ENCODE data around the gene CATSPERE. TPM values are rescaled to one million over a fixed set of nuclear protein-coding genes. Genes with fewer than 3 reads are reported as not detected.

The CATSPERE gene, protein sequence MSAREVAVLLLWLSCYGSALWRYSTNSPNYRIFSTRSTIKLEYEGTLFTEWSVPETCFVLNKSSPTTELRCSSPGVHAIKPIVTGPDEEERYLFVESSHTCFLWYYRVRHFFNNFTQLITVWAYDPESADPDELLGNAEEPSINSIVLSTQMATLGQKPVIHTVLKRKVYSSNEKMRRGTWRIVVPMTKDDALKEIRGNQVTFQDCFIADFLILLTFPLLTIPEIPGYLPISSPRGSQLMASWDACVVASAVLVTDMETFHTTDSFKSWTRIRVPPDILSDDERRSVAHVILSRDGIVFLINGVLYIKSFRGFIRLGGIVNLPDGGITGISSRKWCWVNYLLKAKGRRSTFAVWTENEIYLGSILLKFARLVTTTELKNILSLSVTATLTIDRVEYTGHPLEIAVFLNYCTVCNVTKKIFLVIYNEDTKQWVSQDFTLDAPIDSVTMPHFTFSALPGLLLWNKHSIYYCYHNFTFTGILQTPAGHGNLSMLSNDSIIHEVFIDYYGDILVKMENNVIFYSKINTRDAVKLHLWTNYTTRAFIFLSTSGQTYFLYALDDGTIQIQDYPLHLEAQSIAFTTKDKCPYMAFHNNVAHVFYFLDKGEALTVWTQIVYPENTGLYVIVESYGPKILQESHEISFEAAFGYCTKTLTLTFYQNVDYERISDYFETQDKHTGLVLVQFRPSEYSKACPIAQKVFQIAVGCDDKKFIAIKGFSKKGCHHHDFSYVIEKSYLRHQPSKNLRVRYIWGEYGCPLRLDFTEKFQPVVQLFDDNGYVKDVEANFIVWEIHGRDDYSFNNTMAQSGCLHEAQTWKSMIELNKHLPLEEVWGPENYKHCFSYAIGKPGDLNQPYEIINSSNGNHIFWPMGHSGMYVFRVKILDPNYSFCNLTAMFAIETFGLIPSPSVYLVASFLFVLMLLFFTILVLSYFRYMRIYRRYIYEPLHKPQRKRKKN
- 0.39 and 0.89 TPM in 2 replicates for total RNA-seq

DNA sequence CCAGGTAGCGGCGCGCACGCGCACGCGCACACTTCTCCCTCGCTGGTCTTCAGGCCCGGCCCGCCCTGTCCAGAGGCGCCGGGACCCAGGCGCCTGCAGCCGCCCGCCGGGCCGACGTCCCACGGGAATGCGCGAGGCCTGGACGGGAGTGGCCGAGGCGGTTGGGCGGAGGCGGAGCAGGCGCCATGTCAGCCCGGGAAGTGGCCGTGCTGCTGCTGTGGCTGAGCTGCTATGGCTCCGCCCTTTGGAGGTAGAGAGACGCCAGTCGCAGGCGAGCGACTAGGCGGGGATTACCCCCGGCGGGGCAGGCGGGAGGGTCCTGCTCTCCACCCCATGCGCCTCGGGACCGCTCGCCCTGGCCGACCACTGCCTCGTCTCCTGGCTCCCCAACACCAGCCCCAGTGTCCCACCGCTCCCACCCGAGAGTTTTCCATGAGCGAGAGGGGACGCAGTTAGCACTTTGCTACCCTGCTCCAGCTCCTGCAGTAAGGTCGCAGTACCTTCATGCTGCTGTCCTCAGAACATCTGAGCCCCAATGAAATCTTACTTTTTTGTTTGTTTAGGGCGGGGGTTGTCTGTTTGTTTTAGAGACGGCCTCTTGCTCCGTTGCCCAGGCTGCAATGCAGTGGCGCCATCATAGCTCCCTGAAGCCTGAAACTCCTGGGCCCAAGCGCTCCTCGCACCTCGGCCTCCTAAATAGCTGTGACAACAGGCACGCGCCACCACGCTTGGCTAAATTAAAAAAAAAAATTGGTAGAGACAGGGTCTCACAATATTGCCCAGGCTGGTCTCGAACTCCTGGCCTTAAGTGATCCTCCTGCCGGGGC, at the start of gene CATSPERE:
CATSPERE (plus strand) TSS at position 29 of the 827 bp plus-strand sequence; CDS start at position 186, 157 bp downstream.
- peak; percentile 74 to 92 for DNase-seq (ENCODE audit: low read depth in 2 of 2)

GRCh38 chr1:244412176-244412575, 48.9 kb upstream of the CATSPERE start:
- no peak for DNase-seq (ENCODE audit: low read depth in 2 of 2)

DNA sequence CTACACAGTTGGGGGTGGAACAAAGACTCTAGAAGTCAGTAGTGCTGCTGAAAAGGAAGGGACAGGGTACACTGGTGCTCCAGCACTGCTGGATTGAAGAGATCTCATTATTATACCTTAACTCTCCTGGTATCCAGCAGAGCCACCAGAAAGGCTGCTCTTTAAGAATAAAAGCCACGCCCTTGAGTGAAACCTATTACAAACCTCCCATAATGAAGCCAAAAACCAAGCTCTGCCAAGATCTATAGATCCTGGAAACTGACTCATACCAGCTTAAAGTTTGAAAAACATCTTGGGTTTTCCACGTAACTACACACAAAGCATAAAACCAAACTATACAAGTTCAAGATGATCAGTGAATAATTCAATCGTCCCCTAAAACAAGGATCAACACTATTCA, 47.3 kb upstream of the CATSPERE start:
- DNase-seq (ENCODE audit: low read depth in 2 of 2), result no peak

- peak in 1 of 2 donors; percentile 67 for DNase-seq (ENCODE audit: low read depth in 2 of 2)
Measured at GRCh38 chr1:244414543-244414942, 46.5 kb upstream of the CATSPERE start.

DNA sequence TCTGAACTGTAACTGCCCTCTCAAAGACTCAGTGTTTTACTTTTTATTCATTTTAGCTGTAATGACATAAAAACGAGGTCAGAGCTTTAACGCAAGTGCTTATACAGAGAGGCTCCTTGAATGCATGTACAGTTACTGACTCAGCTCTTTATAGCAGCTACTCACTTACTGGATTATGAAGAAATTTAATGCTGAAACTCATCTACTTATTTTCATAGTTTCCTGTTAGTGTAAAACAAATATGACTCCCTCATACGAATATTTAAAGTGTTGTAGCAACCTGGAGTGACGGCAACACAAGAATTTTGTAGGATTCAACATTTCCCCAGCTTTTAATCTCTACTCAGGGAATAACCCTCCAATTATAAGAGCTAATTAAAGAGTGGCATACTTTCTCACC, 42.0 kb upstream of the CATSPERE start:
- no peak for DNase-seq (ENCODE audit: low read depth in 2 of 2)

DNA sequence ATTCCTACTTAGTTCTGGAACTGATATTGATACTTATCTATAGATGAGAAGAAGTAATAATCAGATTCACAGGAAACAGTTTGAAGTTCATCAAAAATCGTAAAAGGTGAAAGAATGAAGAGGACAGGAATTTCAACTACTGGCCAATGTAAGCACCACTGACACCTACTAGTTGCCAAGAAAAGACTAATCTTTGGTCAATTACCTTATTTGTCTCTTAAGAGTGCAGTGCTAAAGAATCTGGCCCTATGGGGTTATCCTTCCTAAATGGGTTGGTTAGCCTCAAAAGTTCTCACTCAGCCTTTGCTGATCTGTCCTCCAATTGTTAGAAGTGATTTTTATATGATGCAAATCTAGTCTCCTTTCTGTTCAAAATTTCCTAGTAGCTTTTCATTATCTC, 38.9 kb upstream of the CATSPERE start:
- no peak for DNase-seq (ENCODE audit: low read depth in 2 of 2)

- DNase-seq (ENCODE audit: low read depth in 2 of 2), result no peak
Measured at GRCh38 chr1:244424649-244425334, 36.3 kb upstream of the CATSPERE start.

- DNase-seq (ENCODE audit: low read depth in 2 of 2), result no peak
Measured at GRCh38 chr1:244427647-244428046, 33.4 kb upstream of the CATSPERE start.

DNA sequence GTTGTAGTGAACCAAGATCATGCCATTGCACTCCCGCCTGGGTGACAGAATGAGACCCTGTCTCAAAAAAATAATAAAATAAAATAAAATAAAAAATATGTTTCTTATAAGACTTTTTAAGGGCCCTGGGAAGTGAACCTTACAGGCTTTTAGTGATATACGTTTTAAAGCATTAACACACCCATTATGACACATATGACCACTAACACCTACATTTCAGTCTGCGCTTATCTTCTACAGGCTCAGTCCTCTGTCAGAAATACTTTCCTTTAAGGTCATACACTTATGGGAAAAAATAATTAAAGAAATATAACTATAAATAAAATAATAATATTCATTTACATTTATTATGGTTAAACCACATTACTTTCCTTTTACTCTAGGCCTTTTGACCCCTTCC, 31.3 kb upstream of the CATSPERE start:
- no peak for DNase-seq (ENCODE audit: low read depth in 2 of 2)

GRCh38 chr1:244431166-244431565, 29.9 kb upstream of the CATSPERE start:
- DNase-seq (ENCODE audit: low read depth in 2 of 2), result no peak

- DNase-seq (ENCODE audit: low read depth in 2 of 2), result peak; percentile 80 to 84
Measured at GRCh38 chr1:244435562-244436205, 25.4 kb upstream of the CATSPERE start.

- DNase-seq (ENCODE audit: low read depth in 2 of 2), result peak in 1 of 2 donors; percentile 63
Measured at GRCh38 chr1:244436336-244437085, 24.6 kb upstream of the CATSPERE start.

- peak in 1 of 2 donors; percentile 35 for DNase-seq (ENCODE audit: low read depth in 2 of 2)
Measured at GRCh38 chr1:244437086-244437468, 24.0 kb upstream of the CATSPERE start.

- no peak for DNase-seq (ENCODE audit: low read depth in 2 of 2)
Measured at GRCh38 chr1:244439391-244440032, 21.6 kb upstream of the CATSPERE start.

GRCh38 chr1:244442850-244443249, 18.2 kb upstream of the CATSPERE start:
- no peak for DNase-seq (ENCODE audit: low read depth in 2 of 2)

- DNase-seq (ENCODE audit: low read depth in 2 of 2), result no peak
Measured at GRCh38 chr1:244444854-244445253, 16.2 kb upstream of the CATSPERE start.

- DNase-seq (ENCODE audit: low read depth in 2 of 2), result no peak
Measured at GRCh38 chr1:244445320-244446181, 15.5 kb upstream of the CATSPERE start.

- no peak for DNase-seq (ENCODE audit: low read depth in 2 of 2)
Measured at GRCh38 chr1:244447024-244447423, 14.0 kb upstream of the CATSPERE start.
